Activated CD4-positive, alpha-beta T cell treated with anti-CD3 and anti-CD28 coated beads, Interleukin-2, amount 10 ng/mL, durations not matched to agents 24 days and 14 days (primary cell): ENCODE data around the gene RASL12. TPM values are rescaled to one million over a fixed set of nuclear protein-coding genes. Genes with fewer than 3 reads are reported as not detected.
"Not testable (repeated sequence)": the region's sequence is repeated elsewhere in the genome, so short reads cannot be mapped to it uniquely, and the experiment has no call there.

Experiments
- DNase-seq: peaks from one replicate; pipeline ENCODE4 v3.0.0; 2022
- H3K27ac Mint-ChIP-seq: one replicate; pipeline ENCODE4 v1.8.0; 2022; ENCODE audit warnings: mild to moderate bottlenecking, mixed read lengths
- H3K27me3 Mint-ChIP-seq: one replicate; pipeline ENCODE4 v1.8.0; 2022; ENCODE audit warnings: mixed read lengths
- H3K36me3 Mint-ChIP-seq: one replicate; pipeline ENCODE4 v1.8.0; 2022; ENCODE audit warnings: low read depth, mild to moderate bottlenecking, mixed read lengths
- H3K4me1 Mint-ChIP-seq: one replicate; pipeline ENCODE4 v1.8.0; 2021; ENCODE audit warnings: mixed read lengths
- H3K4me3 Mint-ChIP-seq: one replicate; pipeline ENCODE4 v1.8.0; 2022; ENCODE audit warnings: mild to moderate bottlenecking, moderate library complexity, mixed read lengths
- H3K9me3 Mint-ChIP-seq: one replicate; pipeline ENCODE4 v1.8.0; 2021; ENCODE audit warnings: mixed read lengths
- intact Hi-C: fragments of 100-400 bp; cut with micrococcal nuclease; formaldehyde crosslinking; loops from one replicate; pipeline ENCODE4 v1.15.1; 2023
- total RNA-seq: library from RNA; stranded (reverse); gene quantifications from 2 replicates; pipeline ENCODE4 v1.2.3, GENCODE V29; 2022

The RASL12 gene
- total RNA-seq, 1 donor from 2014 or later, result not detected

DNA sequence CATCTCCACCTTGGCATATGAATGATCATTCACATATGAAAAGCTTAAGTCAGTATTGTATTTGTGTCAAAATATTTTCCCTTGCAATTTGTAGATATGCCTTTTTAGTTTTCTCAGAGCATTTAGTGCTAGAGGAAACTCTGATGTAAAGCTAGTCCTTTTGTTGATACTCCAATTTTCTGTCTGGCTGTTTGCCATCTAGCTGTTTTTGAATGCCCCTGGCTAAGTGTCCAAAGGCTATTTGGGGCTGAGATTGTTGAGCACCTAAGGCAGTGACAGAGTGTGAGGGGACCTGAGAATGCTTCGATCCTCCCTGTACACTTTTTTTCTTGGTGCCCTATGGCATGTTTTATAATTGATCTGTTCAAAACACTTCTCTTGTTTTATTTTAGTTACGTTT, 19.6 kb downstream of the RASL12 start:
- peaks cover 7% of the 10 kb centered on the region for H3K27me3 Mint-ChIP-seq
- H3K36me3 Mint-ChIP-seq, result no peaks in the 10 kb centered on the region
- H3K4me3 Mint-ChIP-seq, result no peak overlapping the region
- peaks cover 15% of the 10 kb centered on the region for H3K4me1 Mint-ChIP-seq
- no peaks in the 10 kb centered on the region for H3K9me3 Mint-ChIP-seq
- H3K27ac Mint-ChIP-seq, result no peak overlapping the region
- no peak for DNase-seq
- intact Hi-C loops, result loop anchor here (10.0 kb wide), 1 partner anchor 87 kb away; the partner anchor contains the start of gene PDCD7

DNA sequence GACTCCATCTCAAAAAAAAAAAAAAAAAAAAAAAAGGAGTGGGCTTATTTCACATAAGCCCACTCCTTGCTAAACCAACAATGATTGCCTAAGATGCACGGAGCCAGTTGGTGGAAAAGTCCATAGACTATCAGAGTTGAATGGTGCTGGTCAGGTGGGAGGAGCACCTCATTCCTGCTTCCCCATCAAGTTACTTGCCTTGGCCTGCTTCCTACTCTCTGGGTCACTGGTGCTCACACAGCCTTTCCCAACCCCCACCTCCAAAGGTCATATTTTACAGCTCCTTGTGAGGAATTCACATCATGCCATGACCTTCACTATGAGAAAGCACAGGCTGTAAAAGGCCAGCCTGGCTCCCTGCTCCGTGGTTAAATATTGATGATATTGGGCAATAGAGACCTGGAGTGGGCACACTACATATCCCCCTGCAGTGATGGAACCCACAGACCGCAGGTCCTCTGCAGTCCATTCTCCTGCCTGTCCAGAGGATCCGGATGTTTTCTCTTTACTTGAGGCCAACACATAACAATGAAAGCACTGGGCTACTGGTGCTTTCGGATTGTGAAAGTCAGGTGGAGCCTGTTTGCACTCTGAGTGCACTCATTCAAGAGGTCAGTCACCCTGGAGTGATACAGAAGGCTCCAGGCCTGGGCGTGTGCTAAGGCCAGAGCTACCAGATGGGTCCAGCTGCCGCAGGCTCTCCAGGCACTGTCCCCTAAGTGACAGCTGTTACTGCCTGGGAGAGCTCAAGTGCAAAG, 22.9 kb downstream of the RASL12 start, which contains the start of gene SLC51B:
TSS of gene SLC51B (plus strand) at position 664 of the 758 bp plus-strand sequence. CDS start 4,618 bp downstream, outside the sequence.
- Mint-ChIP-seq H3K36me3 (no peaks in the 10 kb centered on the region), H3K4me1 (peaks cover 13% of the 10 kb centered on the region), H3K9me3 (no peaks in the 10 kb centered on the region), H3K27ac (no peak within 1 kb of the TSS), H3K27me3 (peaks cover 4% of the 10 kb centered on the region), H3K4me3 (no peak within 1 kb of the TSS)
- no peak for DNase-seq
- intact Hi-C loops, result loop anchor here (10.0 kb wide), 1 partner anchor 90 kb away; the partner anchor contains the start of gene PDCD7

DNA sequence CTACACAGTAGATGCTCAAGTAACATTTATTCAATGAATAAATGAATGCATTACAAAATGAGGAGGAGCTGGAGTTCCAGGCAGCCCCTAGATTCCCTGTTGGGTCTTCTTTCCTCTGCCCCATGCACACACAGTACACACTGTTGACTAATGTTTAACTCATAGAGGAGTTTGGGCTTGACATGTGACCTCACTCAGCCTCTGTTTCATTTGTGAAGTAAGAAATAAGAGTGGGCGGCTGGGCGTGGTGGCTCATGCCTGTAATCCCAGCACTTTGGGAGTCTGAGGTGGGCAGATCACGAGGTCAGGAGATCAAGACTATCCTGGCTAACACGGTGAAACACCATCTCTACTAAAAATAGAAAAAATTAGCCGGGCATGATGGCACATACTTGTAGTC, 23.6 kb downstream of the RASL12 start:
- not testable (repeated sequence) for H3K27me3 Mint-ChIP-seq, H3K4me1 Mint-ChIP-seq, H3K27ac Mint-ChIP-seq, H3K36me3 Mint-ChIP-seq, DNase-seq, H3K9me3 Mint-ChIP-seq, H3K4me3 Mint-ChIP-seq
- intact Hi-C loops, result loop anchor here (10.0 kb wide), 1 partner anchor 91 kb away; the partner anchor contains the start of gene PDCD7

DNA sequence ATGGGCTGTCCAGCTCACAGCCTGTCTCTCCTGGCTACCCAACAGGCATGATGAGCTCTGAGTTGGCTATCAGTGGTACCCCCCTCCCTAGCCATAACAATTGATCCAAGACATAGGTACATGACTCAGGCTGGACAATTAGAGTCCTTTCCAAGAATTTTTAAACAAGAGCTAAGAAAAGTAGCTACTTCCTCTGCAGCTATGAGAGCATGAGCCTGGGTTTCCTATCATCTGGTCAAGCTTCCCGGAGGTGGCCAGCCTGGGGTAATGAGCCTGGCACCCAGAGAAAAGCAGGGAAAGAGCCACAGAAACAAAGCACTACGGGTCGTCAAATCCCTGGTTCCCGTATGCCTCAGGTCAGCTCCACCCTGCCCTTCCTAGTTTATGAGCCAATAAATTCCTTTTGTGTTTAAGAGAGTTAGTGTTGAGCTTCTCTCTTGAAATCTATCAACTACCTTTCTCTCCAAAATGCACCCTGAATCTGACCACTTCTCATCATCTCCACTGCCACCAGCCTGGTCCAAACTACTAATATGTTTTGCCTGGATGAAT, 24.9 kb downstream of the RASL12 start:
- H3K4me3 Mint-ChIP-seq, result no peak overlapping the region
- H3K9me3 Mint-ChIP-seq, result no peaks in the 10 kb centered on the region
- no peak overlapping the region for H3K27ac Mint-ChIP-seq
- no peaks in the 10 kb centered on the region for H3K27me3 Mint-ChIP-seq
- H3K36me3 Mint-ChIP-seq, result no peaks in the 10 kb centered on the region
- no peak for DNase-seq
- peaks cover 6% of the 10 kb centered on the region for H3K4me1 Mint-ChIP-seq
- intact Hi-C loops, result loop anchor here (10.0 kb wide), 1 partner anchor 92 kb away; the partner anchor contains the start of gene PDCD7

DNA sequence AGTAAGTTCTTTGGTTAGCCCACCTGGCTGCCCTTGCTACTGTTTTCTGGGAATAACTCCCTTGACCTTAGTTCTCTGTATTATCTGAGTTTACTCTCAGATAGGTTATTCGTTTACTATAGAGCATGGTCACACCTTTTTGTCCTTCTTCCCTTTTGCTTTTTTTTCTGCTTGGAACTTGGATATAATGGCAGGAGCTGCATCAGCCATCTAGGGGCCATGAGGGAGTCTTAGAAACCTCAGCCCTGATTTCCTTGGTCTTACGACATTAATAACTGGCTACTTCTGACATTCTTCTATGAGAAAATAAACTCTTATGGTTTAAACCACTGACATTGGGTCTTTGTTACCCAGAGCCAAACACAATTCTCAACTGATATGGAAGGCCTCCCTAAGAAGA, 26.0 kb downstream of the RASL12 start:
- no peaks in the 10 kb centered on the region for H3K9me3 Mint-ChIP-seq
- no peak for DNase-seq
- H3K4me1 Mint-ChIP-seq, result peaks cover 6% of the 10 kb centered on the region
- H3K4me3 Mint-ChIP-seq, result no peak overlapping the region
- intact Hi-C loops, result loop anchor here (10.0 kb wide), 1 partner anchor 93 kb away; the partner anchor contains the start of gene PDCD7
- no peak overlapping the region for H3K27ac Mint-ChIP-seq
- H3K36me3 Mint-ChIP-seq, result no peaks in the 10 kb centered on the region
- no peaks in the 10 kb centered on the region for H3K27me3 Mint-ChIP-seq

DNA sequence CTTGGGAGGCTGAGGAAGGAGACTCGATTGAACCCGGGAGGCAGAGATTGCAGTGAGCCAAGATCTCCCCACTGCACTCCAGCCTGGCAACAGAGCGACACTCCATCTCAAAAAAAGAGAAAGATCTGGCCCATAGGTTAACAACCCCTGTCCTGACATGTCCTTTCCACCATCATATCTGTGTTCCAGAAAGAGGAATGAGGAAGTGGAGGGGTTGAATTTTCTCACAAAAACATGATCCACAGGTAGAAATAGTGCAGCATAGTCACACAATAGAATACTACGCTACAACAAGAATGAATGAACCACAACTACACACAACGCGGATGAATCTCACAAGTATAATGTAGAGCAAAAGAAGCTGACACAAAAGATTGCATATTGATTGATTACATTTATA, 27.3 kb downstream of the RASL12 start:
- no peak overlapping the region for H3K4me3 Mint-ChIP-seq
- no peaks in the 10 kb centered on the region for H3K9me3 Mint-ChIP-seq
- no peaks in the 10 kb centered on the region for H3K36me3 Mint-ChIP-seq
- no peaks in the 10 kb centered on the region for H3K27me3 Mint-ChIP-seq
- H3K27ac Mint-ChIP-seq, result no peak overlapping the region
- no peak for DNase-seq
- peaks cover 6% of the 10 kb centered on the region for H3K4me1 Mint-ChIP-seq
- intact Hi-C loops, result loop anchor here (10.0 kb wide), 1 partner anchor 94 kb away; the partner anchor contains the start of gene PDCD7

DNA sequence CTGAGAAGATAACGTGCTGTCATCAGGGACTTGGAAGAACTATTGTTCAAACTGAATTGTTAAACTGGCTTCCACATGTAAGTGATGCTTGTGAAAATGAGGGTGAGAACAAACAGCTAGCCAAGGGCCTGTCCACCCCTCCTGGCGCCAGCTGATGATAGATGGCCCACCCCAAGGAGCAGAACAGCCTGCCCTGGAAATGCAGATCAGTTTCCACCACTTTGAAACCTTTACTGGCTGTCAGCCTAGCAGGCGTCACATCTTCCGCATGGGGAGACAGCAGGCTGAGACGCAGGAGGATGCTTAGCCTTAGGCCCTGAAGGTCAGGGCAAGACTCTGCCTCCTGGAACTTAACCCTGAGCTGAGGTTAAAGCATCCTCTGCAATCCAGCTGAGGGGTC, 29.0 kb downstream of the RASL12 start:
- Mint-ChIP-seq H3K36me3 (no peaks in the 10 kb centered on the region), H3K4me3 (no peak overlapping the region), H3K27me3 (no peaks in the 10 kb centered on the region), H3K4me1 (peaks cover under 1% of the 10 kb centered on the region), H3K9me3 (no peaks in the 10 kb centered on the region), H3K27ac (no peak overlapping the region)
- no peak for DNase-seq
- intact Hi-C loops, result no loop called here

DNA sequence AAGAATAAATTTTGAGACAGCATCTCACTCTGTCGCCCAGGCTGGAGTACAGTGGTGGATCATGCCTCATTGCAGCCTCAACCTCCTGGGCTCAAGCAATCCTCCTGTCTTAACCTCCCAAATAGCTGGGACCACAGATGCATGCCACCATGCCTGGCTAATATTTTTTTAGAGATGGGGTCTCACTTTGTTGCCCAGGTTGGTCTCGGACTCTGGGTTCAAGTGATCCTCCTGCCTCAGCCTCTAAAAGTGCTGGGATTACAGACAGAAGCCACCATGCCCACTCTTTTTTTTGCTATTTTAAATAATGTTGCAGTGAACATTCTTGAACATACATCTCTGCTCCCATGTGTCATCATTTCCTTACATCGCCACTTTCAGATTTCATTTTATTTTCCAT, 29.4 kb downstream of the RASL12 start:
- no peaks in the 10 kb centered on the region for H3K27me3 Mint-ChIP-seq
- no peak overlapping the region for H3K4me3 Mint-ChIP-seq
- no peaks in the 10 kb centered on the region for H3K9me3 Mint-ChIP-seq
- H3K27ac Mint-ChIP-seq, result no peak overlapping the region
- intact Hi-C loops, result no loop called here
- no peaks in the 10 kb centered on the region for H3K36me3 Mint-ChIP-seq
- H3K4me1 Mint-ChIP-seq, result peaks cover 3% of the 10 kb centered on the region
- DNase-seq, result no peak

DNA sequence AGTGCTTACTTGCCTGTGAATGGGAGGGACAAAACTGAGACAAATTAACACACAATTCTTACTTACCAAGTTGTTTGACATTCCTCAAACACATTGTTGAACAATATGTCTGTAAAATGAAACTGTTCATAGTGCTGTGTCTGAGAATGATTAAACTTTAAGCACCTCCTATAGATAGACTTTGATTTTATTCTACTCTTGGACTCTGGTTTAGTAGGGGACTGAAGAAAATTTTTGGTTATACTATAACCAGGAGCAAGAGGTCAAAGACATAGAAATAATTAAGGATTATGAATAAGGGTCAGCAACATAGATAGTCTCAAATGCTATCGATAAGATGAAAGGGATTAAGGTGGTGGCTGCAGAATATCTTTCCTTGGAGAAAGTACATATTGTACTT, 30.5 kb downstream of the RASL12 start:
- no peak for DNase-seq
- H3K27ac Mint-ChIP-seq, result no peak overlapping the region
- H3K36me3 Mint-ChIP-seq, result no peaks in the 10 kb centered on the region
- H3K9me3 Mint-ChIP-seq, result no peaks in the 10 kb centered on the region
- intact Hi-C loops, result no loop called here
- H3K4me1 Mint-ChIP-seq, result peaks cover 7% of the 10 kb centered on the region
- peaks cover 3% of the 10 kb centered on the region for H3K27me3 Mint-ChIP-seq
- no peak overlapping the region for H3K4me3 Mint-ChIP-seq

DNA sequence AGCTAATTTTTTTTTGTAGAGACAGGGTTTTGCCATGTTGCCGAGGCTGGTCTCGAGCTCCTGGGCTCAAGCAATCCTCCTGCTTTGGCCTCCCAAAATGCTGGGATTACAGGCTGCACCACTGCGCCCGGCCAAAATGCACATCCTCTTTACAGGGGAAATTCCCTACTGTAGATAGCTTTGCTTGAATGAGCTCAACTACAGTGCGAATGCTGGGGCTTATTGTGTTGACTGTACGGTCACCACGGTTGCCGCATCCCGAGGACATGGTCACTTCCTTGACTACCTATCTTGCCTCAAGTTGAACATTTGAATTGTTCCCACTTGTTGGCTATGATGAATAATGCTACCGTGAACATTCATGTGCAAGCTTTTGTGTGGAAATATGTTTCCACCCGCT, 33.1 kb downstream of the RASL12 start:
- Mint-ChIP-seq H3K27ac (no peak overlapping the region), H3K36me3 (no peaks in the 10 kb centered on the region), H3K4me3 (no peak overlapping the region), H3K9me3 (no peaks in the 10 kb centered on the region), H3K27me3 (peaks cover 16% of the 10 kb centered on the region), H3K4me1 (peaks cover 12% of the 10 kb centered on the region)
- DNase-seq, result no peak
- intact Hi-C loops, result loop anchor here (5.0 kb wide), 1 partner anchor 268 kb away; the partner anchor contains the start of gene RNU5B-1

DNA sequence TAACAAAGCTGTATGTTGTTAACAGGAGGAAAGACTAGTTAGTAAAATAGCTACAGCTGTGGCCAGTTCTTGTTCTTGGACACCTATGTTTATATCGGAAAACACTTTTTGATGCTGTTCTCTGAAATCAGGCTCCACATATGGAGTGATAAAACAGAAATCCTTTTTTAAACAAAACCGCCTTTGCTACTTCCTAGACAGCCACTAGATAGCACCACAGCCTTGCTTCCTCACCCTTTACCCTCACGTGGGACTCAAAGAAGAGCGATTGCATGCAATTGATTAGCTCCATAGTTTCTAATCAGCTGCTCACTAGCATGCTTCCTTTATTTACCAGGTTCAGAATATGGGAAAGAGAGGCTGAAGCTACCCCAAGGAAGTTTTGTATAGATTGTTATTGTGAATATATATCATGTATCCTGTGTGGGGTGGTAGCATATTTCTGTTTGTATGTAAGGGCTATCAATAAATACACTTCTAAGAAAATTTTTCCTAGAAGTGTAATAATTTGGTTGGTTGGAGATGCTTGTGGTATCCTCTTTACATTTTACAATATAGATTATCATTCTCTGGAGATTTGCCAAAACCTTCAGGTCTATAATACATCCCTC, 34.0 kb downstream of the RASL12 start:
- DNase-seq, result peak; percentile 75
- Mint-ChIP-seq H3K9me3 (no peaks in the 10 kb centered on the region), H3K36me3 (no peaks in the 10 kb centered on the region), H3K4me3 (no peak overlapping the region), H3K4me1 (peaks cover 13% of the 10 kb centered on the region), H3K27ac (no peak overlapping the region), H3K27me3 (peaks cover 16% of the 10 kb centered on the region)
- intact Hi-C loops, result loop anchor here (1.0 to 5.0 kb wide), 2 partner anchors 45 to 269 kb away; partner anchors contain the start of gene RNU5B-1

DNA sequence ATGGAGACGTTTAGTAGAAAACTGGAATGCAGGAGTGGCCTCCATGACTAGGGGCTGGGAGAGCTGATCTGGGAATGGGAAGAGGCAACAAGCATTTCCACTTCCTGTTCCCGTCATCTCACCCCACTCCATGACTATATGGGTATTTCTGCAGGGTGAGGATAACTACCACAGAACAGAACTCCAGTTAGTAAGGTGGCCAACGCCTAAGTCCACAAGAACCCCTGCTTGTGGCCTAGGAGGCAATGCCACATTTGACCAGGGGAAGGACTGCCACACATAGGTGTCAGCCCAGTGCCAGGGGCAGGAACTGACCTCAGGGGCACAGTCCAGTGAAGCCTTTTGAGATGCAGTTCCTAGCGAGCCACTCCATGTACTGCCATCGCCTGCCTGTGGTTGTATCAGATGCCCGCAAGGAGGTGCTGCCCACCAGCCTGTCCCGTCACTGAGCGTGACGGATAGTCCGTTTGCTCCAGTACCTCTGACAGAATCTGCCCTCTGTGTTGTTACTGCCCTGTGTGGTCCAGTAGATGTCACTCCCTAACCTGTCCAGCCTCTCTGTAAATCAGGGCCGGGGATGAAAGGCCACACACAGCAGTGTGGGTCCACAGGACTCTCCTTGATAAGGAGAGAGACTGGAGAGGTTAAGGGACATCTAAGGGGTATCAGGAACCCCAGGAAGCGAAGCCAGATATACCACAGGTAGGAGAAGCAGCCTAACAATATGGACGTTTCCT, 34.8 kb downstream of the RASL12 start:
- H3K9me3 Mint-ChIP-seq, result no peaks in the 10 kb centered on the region
- H3K4me1 Mint-ChIP-seq, result peaks cover 19% of the 10 kb centered on the region
- peaks cover 3% of the 10 kb centered on the region for H3K36me3 Mint-ChIP-seq
- H3K27me3 Mint-ChIP-seq, result peaks cover 16% of the 10 kb centered on the region
- intact Hi-C loops, result loop anchor here (1.0 to 5.0 kb wide), 2 partner anchors 45 to 269 kb away; partner anchors contain the start of gene RNU5B-1
- H3K4me3 Mint-ChIP-seq, result no peak overlapping the region
- no peak overlapping the region for H3K27ac Mint-ChIP-seq
- DNase-seq, result peak; percentile 75

DNA sequence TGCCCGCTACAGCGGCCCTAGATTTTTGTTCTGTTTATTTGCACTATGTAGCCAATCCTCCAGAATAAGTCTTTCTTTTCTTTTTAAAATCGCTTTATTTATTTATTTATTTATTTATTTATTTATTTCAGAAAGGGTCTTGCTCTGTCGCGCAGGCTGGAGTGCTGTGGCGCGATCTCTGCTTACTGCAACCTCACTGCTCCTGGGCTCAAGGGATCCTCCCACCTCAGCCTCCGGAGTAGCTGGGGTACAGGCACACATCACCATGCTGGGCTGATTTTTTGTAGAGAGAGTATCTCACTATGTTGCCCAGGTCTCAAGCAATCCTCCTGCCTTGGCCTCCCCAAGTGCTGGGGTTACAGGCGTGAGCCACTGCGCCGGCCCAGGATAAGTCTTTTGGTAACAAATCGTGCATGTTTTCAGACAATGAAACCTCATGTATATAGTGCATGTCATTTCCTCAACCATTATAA, 38.0 kb downstream of the RASL12 start:
- H3K4me3 Mint-ChIP-seq, result peak overlapping the region; percentile 67
- peaks cover 19% of the 10 kb centered on the region for H3K36me3 Mint-ChIP-seq
- H3K4me1 Mint-ChIP-seq, result peaks cover 22% of the 10 kb centered on the region
- peaks cover 16% of the 10 kb centered on the region for H3K27me3 Mint-ChIP-seq
- no peaks in the 10 kb centered on the region for H3K9me3 Mint-ChIP-seq
- H3K27ac Mint-ChIP-seq, result peak overlapping the region; percentile 58
- intact Hi-C loops, result loop anchor here (5.0 kb wide), 1 partner anchor 273 kb away; the partner anchor contains the start of gene RNU5B-1
- no peak for DNase-seq
